ENCODE results near the gene DNAAF1.
"Not testable (repeated sequence)": the region's sequence is repeated elsewhere in the genome, so short reads cannot be mapped to it uniquely, and the experiment has no call there.

Gene DNAAF1

GRCh38 chr16:84144859-84145639 is at the start of gene DNAAF1, which contains the start of gene HSDL1:
DNAAF1 (plus strand) TSS chr16:84145308; CDS start chr16:84145441, 133 bp downstream.
HSDL1 (minus strand) TSS chr16:84145177; CDS start chr16:84131321, 13,856 bp downstream.
- peak; percentile 97 for DNase-seq

- DNase-seq = no peak
Measured at GRCh38 chr16:84095466-84095865, 49.6 kb upstream of the DNAAF1 start.

- DNase-seq = no peak
Measured at GRCh38 chr16:84096447-84097005, 48.6 kb upstream of the DNAAF1 start.

GRCh38 chr16:84098939-84099338 is 46.2 kb upstream of the DNAAF1 start:
- no peak for DNase-seq

- DNase-seq = no peak
Measured at GRCh38 chr16:84103678-84104077, 41.4 kb upstream of the DNAAF1 start.

GRCh38 chr16:84104231-84104630 is 40.9 kb upstream of the DNAAF1 start:
- DNase-seq = no peak

- no peak for DNase-seq
Measured at GRCh38 chr16:84105301-84105815, 39.8 kb upstream of the DNAAF1 start.

- no peak for DNase-seq
Measured at GRCh38 chr16:84105948-84106740, 39.0 kb upstream of the DNAAF1 start.

- DNase-seq = no peak
Measured at GRCh38 chr16:84107921-84108320, 37.2 kb upstream of the DNAAF1 start.

GRCh38 chr16:84109598-84110335 is 35.3 kb upstream of the DNAAF1 start:
- no peak for DNase-seq

- DNase-seq = no peak
Measured at GRCh38 chr16:84110527-84110926, 34.6 kb upstream of the DNAAF1 start.

GRCh38 chr16:84111525-84111924 is 33.6 kb upstream of the DNAAF1 start:
- DNase-seq = no peak

- DNase-seq = not testable (repeated sequence)
Measured at GRCh38 chr16:84111949-84112348, 33.2 kb upstream of the DNAAF1 start.

- DNase-seq = no peak
Measured at GRCh38 chr16:84115919-84116719, 29.0 kb upstream of the DNAAF1 start.

GRCh38 chr16:84116720-84117493 is 28.2 kb upstream of the DNAAF1 start, which contains the start of gene MBTPS1:
MBTPS1 (minus strand) TSS chr16:84116942; CDS start chr16:84101783, 15,159 bp downstream.
- peak; percentile 99 for DNase-seq

- DNase-seq = no peak
Measured at GRCh38 chr16:84117494-84117843, 27.6 kb upstream of the DNAAF1 start.

- DNase-seq = not testable (repeated sequence)
Measured at GRCh38 chr16:84118315-84118714, 26.8 kb upstream of the DNAAF1 start.

- DNase-seq = no peak
Measured at GRCh38 chr16:84119368-84119767, 25.7 kb upstream of the DNAAF1 start.

- no peak for DNase-seq
Measured at GRCh38 chr16:84120023-84120422, 25.1 kb upstream of the DNAAF1 start.

- no peak for DNase-seq
Measured at GRCh38 chr16:84121007-84121406, 24.1 kb upstream of the DNAAF1 start.
